DND-41 (cell line): ENCODE results near the gene ACAD9.

Experiments
- ATAC-seq: fragments of 200-7000 bp; cut with Tn5 transposase; 3 replicates; pipeline ENCODE4 v1.9.1; 2021; ENCODE audit warnings: low read depth; ENCODE audit not compliant: insufficient read depth
- DNase-seq: peaks from one replicate; pipeline ENCODE4 v3.0.0-alpha.2; 2020
- H2AFZ ChIP-seq: 2 replicates; pipeline ENCODE4 v1.6.0; 2012; ENCODE audit warnings: low read depth, low read length
- H3K27ac ChIP-seq: 2 replicates; pipeline ENCODE4 v1.5.1; 2012; ENCODE audit warnings: low read length, inconsistent platforms
- H3K27me3 ChIP-seq: fragments of 200-600 bp; sonication (generic); 2 replicates; pipeline ENCODE4 v1.6.0; 2012; ENCODE audit warnings: low read length, mild to moderate bottlenecking, inconsistent platforms; ENCODE audit not compliant: insufficient read depth, poor library complexity
- H3K36me3 ChIP-seq: 2 replicates; pipeline ENCODE4 v1.5.1; 2012; ENCODE audit warnings: low read length, inconsistent platforms; ENCODE audit not compliant: insufficient read depth
- H3K4me1 ChIP-seq: 2 replicates; pipeline ENCODE4 v1.5.1; 2012; ENCODE audit warnings: mild to moderate bottlenecking, low read length; ENCODE audit not compliant: insufficient read depth
- H3K4me2 ChIP-seq: 2 replicates; pipeline ENCODE4 v1.6.0; 2012; ENCODE audit warnings: mild to moderate bottlenecking, moderate library complexity, low read length, inconsistent platforms; ENCODE audit not compliant: insufficient read depth
- H3K4me3 ChIP-seq, 2 experiments: fragments of 200-600 bp in 1 of 2; shearing (Covaris generic) in 1 of 2; 2 replicates each; pipeline ENCODE4 v1.5.1; 2012 to 2016; ENCODE audit warnings: inconsistent platforms in 2 of 2, low read length in 2 of 2, mild to moderate bottlenecking in 2 of 2, low read depth in 1 of 2, moderate library complexity in 1 of 2
- H3K79me2 ChIP-seq: 2 replicates; pipeline ENCODE4 v1.6.0; 2012; ENCODE audit warnings: low read length, inconsistent platforms; ENCODE audit not compliant: insufficient read depth
- H3K9ac ChIP-seq: 2 replicates; pipeline ENCODE4 v1.6.0; 2012; ENCODE audit warnings: low read depth, mild to moderate bottlenecking, inconsistent platforms, low read length, moderate library complexity
- H3K9me3 ChIP-seq: 2 replicates; pipeline ENCODE4 v1.5.1; 2012; ENCODE audit warnings: low read length, moderate library complexity, mild to moderate bottlenecking, inconsistent platforms; ENCODE audit not compliant: insufficient read depth, severe bottlenecking
- H4K20me1 ChIP-seq: 2 replicates; pipeline ENCODE4 v1.6.0; 2012; ENCODE audit warnings: low read length; ENCODE audit not compliant: insufficient read depth
- CTCF ChIP-seq: IDR thresholded peaks from 2 replicates; pipeline ENCODE4 v1.5.1; 2012; ENCODE audit warnings: borderline replicate concordance, low read length, moderate library complexity, mild to moderate bottlenecking; ENCODE audit not compliant: poor library complexity, severe bottlenecking; ENCODE audit errors: extremely low read depth
- EZH2 ChIP-seq: IDR thresholded peaks from 3 replicates; pipeline ENCODE4 v1.6.1; 2012; ENCODE audit warnings: borderline replicate concordance, low read depth, mild to moderate bottlenecking, moderate library complexity, low read length, inconsistent platforms; ENCODE audit not compliant: severe bottlenecking

The ACAD9 gene

GRCh38 chr3:128940252-128940651 lies 60.8 kb downstream of the ACAD9 start:
- ATAC-seq (no peak), DNase-seq (no peak)
- TF ChIP-seq EZH2, result no peak
- no peak for TF ChIP-seq CTCF
- Histone ChIP-seq H3K9me3 (no peaks in the 10 kb centered on the region), H3K36me3 (no peaks in the 10 kb centered on the region), H3K4me1 (no peaks in the 10 kb centered on the region), H3K9ac (no peak overlapping the region), H3K27ac (no peak overlapping the region), H4K20me1 (no peaks in the 10 kb centered on the region), H3K4me3 (no peak overlapping the region), H3K27me3 (no peaks in the 10 kb centered on the region), H3K4me2 (no peak overlapping the region), H2AFZ (no peak overlapping the region), H3K79me2 (no peaks in the 10 kb centered on the region)

GRCh38 chr3:128942161-128942952 lies 62.9 kb downstream of the ACAD9 start:
- H3K79me2 ChIP-seq, result no peaks in the 10 kb centered on the region
- no peak overlapping the region for H3K4me2 ChIP-seq

GRCh38 chr3:128945041-128945877 lies 65.8 kb downstream of the ACAD9 start:
- no peak overlapping the region for H3K27ac ChIP-seq
- H3K27me3 ChIP-seq, result no peaks in the 10 kb centered on the region
- TF ChIP-seq CTCF (no peak), EZH2 (no peak)
- ATAC-seq (no peak), DNase-seq (no peak)
- no peak overlapping the region for H3K4me2 ChIP-seq
- no peak overlapping the region for H3K9ac ChIP-seq
- no peaks in the 10 kb centered on the region for H3K79me2 ChIP-seq
- no peaks in the 10 kb centered on the region for H3K9me3 ChIP-seq
- H3K4me3 ChIP-seq, result no peak overlapping the region
- no peak overlapping the region for H2AFZ ChIP-seq
- H3K4me1 ChIP-seq, result no peaks in the 10 kb centered on the region
- H4K20me1 ChIP-seq, result no peaks in the 10 kb centered on the region
- H3K36me3 ChIP-seq, result no peaks in the 10 kb centered on the region

More at GRCh38 chr3:128942161-128942952, 62.9 kb downstream of the ACAD9 start:
- DNase-seq (no peak), ATAC-seq (no peak)
- Histone ChIP-seq H3K4me3 (no peak overlapping the region), H2AFZ (no peak overlapping the region), H3K27ac (no peak overlapping the region), H3K9me3 (no peaks in the 10 kb centered on the region), H3K36me3 (no peaks in the 10 kb centered on the region), H4K20me1 (no peaks in the 10 kb centered on the region), H3K4me1 (no peaks in the 10 kb centered on the region), H3K9ac (no peak overlapping the region), H3K27me3 (no peaks in the 10 kb centered on the region)
- no peak for TF ChIP-seq CTCF
- TF ChIP-seq EZH2, result no peak
